Chondrocyte (in vitro differentiated cells): ENCODE results near the gene DRD4. TPM values are rescaled to one million over a fixed set of nuclear protein-coding genes. Genes with fewer than 3 reads are reported as not detected.

Experiments used
- DNase-seq: peaks from one replicate; pipeline ENCODE4 v3.0.0; 2021; ENCODE audit warnings: mixed read lengths, low spot score
- H3K27ac Mint-ChIP-seq: one replicate; pipeline ENCODE4 v1.8.0; 2021; ENCODE audit warnings: mild to moderate bottlenecking, moderate library complexity, mixed read lengths; ENCODE audit not compliant: unreplicated experiment
- H3K27me3 Mint-ChIP-seq: 2 replicates; pipeline ENCODE4 v1.8.0; 2021; ENCODE audit warnings: low read depth, mixed read lengths
- H3K36me3 Mint-ChIP-seq: 2 replicates; pipeline ENCODE4 v1.8.0; 2021; ENCODE audit warnings: low read depth, mixed read lengths
- H3K4me1 Mint-ChIP-seq: 2 replicates; pipeline ENCODE4 v1.8.0; 2021; ENCODE audit warnings: low read depth, mild to moderate bottlenecking, mixed read lengths
- H3K4me3 Mint-ChIP-seq: one replicate; pipeline ENCODE4 v1.8.0; 2021; ENCODE audit warnings: mild to moderate bottlenecking, moderate library complexity, mixed read lengths; ENCODE audit not compliant: unreplicated experiment
- H3K9me3 Mint-ChIP-seq: 2 replicates; pipeline ENCODE4 v1.8.0; 2021; ENCODE audit warnings: low read depth, mixed read lengths
- total RNA-seq: library from RNA; stranded (reverse); gene quantifications from 3 replicates; pipeline ENCODE4 v1.2.1, GENCODE V29; 2021
- TF ChIP-seq, protein P1 (sequence below): fragments of 200-600 bp; sonication (generic); IDR thresholded peaks from 2 replicates; pipeline ENCODE4 v1.5.0; 2021; ENCODE audit warnings: antibody characterized with exemption, mild to moderate bottlenecking, moderate library complexity

DRD4 gene
- total RNA-seq, 1 donor from 2014 or later = 0.55 TPM

DNA sequence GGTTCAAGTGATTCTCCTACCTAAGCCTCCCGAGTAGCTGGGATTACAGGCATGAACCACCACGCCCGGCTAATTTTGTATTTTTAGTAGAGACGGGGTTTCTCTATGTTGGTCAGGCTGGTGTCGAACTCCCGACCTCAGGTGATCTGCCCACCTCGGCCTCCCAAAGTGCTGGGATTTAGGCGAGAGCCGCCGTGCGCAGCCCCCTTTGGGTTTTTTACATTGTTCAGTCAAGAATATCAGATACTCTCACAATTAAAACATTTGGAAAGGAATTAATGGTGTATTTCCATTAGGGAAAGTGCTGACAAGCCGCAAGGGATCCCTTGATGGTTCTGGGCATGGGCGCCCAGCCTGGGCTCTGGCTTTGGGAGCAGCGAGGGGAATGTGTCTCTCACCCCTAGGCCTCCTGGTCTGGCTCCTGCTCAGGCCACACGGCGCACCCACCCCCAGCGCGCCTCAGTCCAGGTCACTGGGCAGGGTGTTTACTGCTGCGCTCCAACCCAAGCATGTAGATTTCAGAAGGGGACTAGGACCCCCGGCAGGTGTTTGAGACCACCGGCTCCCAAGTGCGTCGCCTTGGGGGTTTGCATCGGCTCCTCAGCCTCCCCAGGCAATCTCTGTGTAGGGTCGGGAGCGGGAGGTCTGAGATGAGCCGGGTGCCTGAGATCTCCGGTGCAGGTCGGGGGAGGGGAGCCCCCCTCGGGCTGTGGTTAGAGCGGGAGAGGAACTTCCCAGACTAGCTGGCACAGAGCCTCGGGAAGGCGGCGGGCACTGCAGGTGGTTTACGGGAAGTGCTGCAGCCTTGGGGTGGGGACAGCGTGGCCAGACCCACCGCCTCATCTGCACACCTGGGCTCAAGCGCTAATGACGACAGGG is 20.5 kb upstream of the DRD4 start:
- no peaks in the 10 kb centered on the region for H3K9me3 Mint-ChIP-seq
- H3K4me3 Mint-ChIP-seq = peak overlapping the region; percentile 80
- TF ChIP-seq, protein P1, sequence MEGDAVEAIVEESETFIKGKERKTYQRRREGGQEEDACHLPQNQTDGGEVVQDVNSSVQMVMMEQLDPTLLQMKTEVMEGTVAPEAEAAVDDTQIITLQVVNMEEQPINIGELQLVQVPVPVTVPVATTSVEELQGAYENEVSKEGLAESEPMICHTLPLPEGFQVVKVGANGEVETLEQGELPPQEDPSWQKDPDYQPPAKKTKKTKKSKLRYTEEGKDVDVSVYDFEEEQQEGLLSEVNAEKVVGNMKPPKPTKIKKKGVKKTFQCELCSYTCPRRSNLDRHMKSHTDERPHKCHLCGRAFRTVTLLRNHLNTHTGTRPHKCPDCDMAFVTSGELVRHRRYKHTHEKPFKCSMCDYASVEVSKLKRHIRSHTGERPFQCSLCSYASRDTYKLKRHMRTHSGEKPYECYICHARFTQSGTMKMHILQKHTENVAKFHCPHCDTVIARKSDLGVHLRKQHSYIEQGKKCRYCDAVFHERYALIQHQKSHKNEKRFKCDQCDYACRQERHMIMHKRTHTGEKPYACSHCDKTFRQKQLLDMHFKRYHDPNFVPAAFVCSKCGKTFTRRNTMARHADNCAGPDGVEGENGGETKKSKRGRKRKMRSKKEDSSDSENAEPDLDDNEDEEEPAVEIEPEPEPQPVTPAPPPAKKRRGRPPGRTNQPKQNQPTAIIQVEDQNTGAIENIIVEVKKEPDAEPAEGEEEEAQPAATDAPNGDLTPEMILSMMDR = no peak
- H3K27ac Mint-ChIP-seq = no peak overlapping the region
- no peak for DNase-seq
- peaks cover 4% of the 10 kb centered on the region for H3K36me3 Mint-ChIP-seq
- H3K27me3 Mint-ChIP-seq = no peaks in the 10 kb centered on the region
- H3K4me1 Mint-ChIP-seq = peaks cover 14% of the 10 kb centered on the region

DNA sequence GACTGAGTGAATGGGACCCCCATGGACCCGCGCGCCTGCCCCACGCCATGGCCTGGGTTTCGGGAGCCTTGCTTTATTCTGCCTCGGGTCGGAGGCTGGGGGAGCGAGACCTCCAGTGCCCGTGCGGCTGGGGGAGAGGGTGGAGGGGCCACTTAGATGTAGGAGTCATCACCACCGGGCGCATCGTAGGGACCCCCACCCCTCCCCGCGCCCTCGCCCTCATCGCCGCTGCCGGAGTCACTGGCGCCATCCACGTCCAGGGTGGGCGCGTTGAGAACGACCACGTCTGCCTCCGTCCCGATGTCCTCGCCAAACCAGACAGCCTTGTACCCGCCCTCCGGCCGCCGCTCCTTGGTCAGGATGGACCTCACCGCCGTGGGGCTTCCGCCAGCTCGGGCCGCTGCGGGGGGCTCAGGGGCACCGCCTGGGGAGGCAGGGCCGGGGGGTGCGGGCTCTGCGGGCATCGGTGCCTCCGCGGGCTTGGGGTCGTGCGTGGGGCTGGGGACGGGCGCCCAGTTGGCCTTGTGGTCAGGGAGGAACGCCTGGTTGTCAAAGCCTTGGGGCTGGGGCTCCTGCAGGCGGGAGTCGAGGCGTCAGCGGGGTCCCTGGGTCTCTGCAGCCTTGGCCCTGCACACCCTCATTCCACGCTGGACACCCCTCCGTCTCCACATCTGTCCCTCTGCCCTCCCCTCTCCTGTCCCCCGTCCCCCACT is 19.7 kb upstream of the DRD4 start:
- TF ChIP-seq, protein P1 = no peak
- no peaks in the 10 kb centered on the region for H3K36me3 Mint-ChIP-seq
- DNase-seq = no peak
- no peak overlapping the region for H3K4me3 Mint-ChIP-seq
- no peaks in the 10 kb centered on the region for H3K9me3 Mint-ChIP-seq
- no peaks in the 10 kb centered on the region for H3K27me3 Mint-ChIP-seq
- H3K4me1 Mint-ChIP-seq = peaks cover 14% of the 10 kb centered on the region
- H3K27ac Mint-ChIP-seq = no peak overlapping the region

DNA sequence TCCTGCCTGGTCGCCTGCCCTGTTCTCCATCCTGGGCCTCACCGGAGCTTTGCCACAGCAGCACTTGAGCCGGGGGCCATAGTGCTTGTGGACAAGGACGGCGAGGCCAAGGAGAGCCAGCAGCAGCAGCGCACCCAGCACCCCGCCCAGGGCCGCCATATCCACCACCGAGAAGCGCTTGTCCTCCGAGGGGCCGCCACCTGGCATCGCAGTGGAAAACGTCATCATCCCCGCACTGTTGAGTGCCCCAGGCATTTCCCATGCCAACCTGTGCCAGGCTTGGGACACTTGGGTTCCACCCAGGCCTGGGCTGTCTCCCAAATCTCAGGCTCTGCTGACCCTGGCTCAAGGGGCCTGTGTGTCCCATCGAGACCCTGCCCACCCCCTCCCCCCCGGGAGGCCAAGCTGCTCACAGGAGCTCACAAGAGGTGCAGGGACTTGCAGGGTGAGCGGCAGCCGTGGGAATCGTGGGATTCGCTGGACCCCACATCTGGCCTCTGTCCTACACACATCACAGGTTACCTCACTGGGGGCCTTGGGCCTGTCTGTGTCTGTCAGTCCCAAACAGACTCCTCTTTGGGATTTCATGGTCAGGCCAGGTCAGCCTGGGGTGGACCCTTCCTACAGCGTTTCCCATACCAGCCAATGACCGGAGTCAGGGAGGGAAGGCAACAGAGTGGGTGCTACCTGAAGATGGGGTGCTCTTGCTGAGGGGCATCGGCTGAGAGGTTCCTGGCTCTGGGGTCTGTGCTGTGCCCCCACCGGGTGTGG is 19.0 kb upstream of the DRD4 start:
- Mint-ChIP-seq H3K27me3 (no peaks in the 10 kb centered on the region), H3K9me3 (no peaks in the 10 kb centered on the region), H3K36me3 (no peaks in the 10 kb centered on the region), H3K4me3 (no peak overlapping the region), H3K27ac (no peak overlapping the region), H3K4me1 (peaks cover 14% of the 10 kb centered on the region)
- TF ChIP-seq, protein P1 = no peak
- no peak for DNase-seq

DNA sequence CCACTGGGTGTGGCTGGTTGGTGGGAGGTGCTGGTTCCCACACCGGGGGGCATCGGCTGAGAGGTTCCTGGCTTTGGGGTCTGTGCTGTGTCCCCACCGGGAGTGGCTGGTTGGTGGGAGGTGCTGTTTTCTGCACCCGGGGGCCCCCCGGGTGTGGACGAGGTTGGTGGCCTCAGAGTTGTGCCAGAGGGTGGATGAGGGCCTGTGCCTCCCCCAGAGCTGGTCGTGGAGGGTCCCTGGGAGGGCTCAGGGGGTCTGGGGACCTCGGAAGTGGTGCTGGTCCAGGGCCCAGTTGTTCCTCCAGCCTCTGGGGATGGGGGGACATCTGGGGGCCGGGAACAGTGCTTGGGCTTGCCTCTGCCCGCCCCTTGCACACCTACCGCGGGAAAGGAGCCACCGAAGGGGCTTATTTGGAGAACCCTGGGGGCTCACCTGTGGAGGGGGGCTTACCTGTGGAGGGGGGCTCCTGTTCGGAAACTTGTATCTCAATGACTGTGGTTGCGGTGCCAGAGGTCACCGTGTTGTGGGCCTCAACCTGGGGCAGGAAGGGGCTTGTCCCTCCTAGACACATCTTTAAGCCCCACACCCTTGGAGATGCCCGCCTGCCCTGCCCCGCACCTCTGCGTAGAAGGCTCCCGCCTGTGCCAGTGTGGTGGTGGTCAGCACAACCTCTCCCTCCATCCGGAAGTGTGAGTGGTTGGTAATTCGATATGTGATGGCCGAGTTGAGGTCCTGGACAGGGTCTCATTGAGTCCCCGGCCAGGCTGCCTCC is 18.0 kb upstream of the DRD4 start:
- Mint-ChIP-seq H3K4me3 (no peak overlapping the region), H3K9me3 (no peaks in the 10 kb centered on the region)

More for the DNA sequence above, 18.0 kb upstream of the DRD4 start:
- Mint-ChIP-seq H3K27ac (no peak overlapping the region), H3K27me3 (no peaks in the 10 kb centered on the region), H3K4me1 (peaks cover 22% of the 10 kb centered on the region), H3K36me3 (no peaks in the 10 kb centered on the region)
- DNase-seq = no peak
- TF ChIP-seq, protein P1 = no peak
